Subcutaneous adipose tissue (tissue), 4 donors: ENCODE results near the gene SND1. TPM values are rescaled to one million over a fixed set of nuclear protein-coding genes. Genes with fewer than 3 reads are reported as not detected.

ENCODE experiments used
- total RNA-seq, 4 donors: library from RNA; depleted of rRNA; stranded (reverse); fragments of >200 nt; gene quantifications; one replicate each; pipeline ENCODE4 v1.1.0, GENCODE V29; 2016
- TF ChIP-seq, protein P1 (sequence below): fragments of 450-650 bp; IDR thresholded peaks from one replicate; pipeline ENCODE4 v1.5.1; 2016; ENCODE audit warnings: low read depth, mild to moderate bottlenecking, control low read depth, antibody characterized with exemption, moderate library complexity

SND1 gene
- total RNA-seq, 4 donors from 2014 or later = 73.9 to 98.3 (median 88.9) TPM

DNA sequence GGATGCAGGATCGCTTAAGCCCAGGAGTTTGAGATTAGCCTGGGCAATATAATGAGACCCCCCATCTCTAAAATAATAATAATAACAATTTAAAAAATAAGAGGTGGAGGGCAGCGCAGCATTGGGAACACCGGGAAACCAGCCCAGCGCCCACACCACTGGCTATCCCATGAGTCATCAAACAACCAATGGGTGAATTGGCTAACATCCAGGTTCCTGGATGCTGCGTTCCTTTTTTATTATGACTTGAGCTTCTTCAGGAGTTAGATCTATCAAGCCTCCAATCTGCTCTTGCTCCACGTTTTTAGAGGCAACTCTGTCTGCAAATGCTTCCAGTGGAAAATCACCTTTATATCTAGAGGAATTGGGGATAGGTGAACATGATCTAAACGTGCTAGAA is 389.2 kb downstream of the SND1 start:
- TF ChIP-seq, protein P1, sequence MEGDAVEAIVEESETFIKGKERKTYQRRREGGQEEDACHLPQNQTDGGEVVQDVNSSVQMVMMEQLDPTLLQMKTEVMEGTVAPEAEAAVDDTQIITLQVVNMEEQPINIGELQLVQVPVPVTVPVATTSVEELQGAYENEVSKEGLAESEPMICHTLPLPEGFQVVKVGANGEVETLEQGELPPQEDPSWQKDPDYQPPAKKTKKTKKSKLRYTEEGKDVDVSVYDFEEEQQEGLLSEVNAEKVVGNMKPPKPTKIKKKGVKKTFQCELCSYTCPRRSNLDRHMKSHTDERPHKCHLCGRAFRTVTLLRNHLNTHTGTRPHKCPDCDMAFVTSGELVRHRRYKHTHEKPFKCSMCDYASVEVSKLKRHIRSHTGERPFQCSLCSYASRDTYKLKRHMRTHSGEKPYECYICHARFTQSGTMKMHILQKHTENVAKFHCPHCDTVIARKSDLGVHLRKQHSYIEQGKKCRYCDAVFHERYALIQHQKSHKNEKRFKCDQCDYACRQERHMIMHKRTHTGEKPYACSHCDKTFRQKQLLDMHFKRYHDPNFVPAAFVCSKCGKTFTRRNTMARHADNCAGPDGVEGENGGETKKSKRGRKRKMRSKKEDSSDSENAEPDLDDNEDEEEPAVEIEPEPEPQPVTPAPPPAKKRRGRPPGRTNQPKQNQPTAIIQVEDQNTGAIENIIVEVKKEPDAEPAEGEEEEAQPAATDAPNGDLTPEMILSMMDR = no peak

DNA sequence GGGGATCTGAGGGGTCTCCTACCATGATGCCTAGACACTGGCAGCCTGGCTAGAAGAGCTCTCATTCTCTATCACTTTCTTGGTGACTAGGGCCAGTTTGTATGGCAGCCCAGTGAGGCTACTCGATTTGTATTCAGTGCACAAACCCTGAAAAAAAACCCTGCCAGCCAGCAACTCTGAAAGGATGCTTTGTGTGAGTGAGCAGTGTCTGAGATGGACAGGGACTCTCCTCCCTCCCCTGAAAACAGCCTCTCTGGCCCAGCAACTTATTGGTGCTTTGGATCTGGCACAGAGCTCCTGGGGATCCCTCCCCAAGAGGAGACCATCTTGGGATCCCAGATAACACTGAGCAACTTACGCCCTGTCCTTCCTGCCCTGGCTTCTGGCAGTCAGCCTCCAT is 390.0 kb downstream of the SND1 start:
- TF ChIP-seq, protein P1 = no peak

DNA sequence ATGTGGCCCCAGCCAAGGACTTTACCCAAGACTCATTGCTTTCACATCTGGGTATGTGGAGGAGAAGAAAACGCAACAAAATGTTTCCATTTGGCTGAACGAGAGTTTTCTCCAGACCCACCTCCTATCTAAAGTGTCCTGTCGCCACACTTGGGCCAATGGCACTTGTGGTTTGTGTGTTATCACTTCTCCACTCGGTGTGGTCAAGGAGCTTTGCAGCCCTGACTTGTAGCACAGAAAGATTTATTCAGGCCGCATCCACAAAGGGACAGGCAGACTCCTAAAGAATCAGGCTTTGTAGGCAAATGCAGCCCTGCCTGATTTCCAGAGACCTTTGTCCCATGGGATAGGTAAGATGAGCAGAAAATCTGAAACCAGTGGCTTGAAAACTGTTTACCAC is 392.1 kb downstream of the SND1 start:
- TF ChIP-seq, protein P1 = no peak

DNA sequence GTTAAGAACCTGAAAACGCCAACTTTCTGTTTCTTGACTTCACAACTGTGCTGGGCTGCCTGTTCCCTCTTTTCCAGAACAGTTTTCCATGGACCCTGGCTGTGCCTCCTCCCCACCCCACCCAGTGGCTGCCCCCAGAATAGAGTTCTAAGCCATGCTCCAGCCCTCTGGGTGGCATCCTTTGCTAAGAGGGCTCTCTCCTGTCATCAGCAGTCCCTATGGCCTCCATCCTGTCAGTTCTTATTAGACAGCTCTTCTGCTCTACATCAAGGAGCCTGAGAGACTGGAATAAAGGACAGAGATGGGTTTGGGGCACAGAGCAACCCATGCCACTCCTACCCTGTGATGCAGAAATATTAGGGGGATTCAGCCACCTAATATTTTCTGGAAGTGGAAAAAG is 393.2 kb downstream of the SND1 start:
- TF ChIP-seq, protein P1 = no peak

DNA sequence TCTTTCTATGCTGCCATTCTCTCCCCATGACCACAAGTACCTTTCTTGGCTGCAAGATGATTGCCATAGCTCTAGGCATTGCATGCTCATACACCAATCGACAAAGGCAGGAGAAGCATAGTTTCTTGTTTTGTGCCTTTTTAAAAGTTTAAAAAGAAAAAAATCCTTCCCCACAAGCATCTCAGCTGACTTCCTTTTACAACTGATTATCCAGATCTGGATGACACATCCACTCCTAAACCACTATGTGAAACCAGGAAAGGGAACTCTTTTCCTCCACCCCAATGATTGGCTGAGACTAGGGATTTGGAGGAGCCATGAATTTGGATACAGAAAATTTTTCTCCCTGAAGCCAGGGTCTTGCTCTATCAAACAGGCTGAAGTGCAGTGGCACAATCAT is 393.8 kb downstream of the SND1 start:
- TF ChIP-seq, protein P1 = no peak

DNA sequence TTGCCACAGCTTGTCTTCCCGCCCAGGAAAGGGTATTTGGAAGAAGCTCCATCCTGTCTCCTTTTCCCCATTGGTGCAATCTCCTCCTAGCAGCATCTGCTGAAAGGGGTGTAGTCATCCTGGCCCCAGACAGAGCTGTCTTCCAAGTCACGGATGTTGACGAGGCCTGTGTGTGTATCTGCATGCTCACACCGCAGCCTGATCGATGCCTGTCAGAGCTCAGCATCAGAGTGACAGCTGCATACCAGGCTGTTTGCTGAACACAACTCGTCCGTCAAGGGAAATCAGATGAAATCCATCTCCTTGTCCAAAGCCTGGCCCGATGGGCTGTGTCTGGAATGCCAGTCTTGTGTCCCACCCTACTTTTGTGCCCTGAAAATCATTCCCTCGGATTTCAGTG is 400.4 kb downstream of the SND1 start:
- TF ChIP-seq, protein P1 = no peak

DNA sequence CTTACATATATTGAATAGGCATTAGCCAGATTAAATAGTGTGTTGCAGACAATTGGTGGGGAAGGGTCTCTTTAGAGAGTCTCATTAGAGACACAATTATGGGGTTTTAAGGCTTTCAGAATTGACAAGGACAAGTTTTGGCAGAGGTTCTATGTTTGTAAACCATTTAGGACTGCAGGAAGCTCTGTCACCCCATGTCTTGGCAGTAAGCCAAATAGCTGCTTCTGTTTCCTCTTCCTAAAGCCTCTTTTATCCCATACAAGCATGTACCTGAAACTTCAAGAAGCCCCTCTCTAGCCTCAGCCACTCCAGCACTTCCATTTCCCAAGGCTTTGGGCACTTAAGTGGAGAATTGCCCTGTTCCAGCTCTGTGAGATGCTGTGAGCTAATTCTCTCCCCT is 401.0 kb downstream of the SND1 start:
- TF ChIP-seq, protein P1 = no peak
